K562 (cell line): ENCODE measurements around the gene FLAD1. TPM values are rescaled to one million over a fixed set of nuclear protein-coding genes. Genes with fewer than 3 reads are reported as not detected.

ENCODE experiments used
- BRF1 ChIP-seq: IDR thresholded peaks from 3 replicates; pipeline ENCODE4 v1.6.1; 2011; ENCODE audit warnings: borderline replicate concordance, mild to moderate bottlenecking; ENCODE audit not compliant: insufficient read length; ENCODE audit errors: extremely low read depth
- CREB3L1 ChIP-seq: fragments of 450-650 bp; IDR thresholded peaks from 2 replicates; pipeline ENCODE4 v1.6.1; 2014; ENCODE audit warnings: low read depth, mild to moderate bottlenecking, moderate library complexity, borderline replicate concordance
- DNMT1 ChIP-seq: fragments of 450-650 bp; IDR thresholded peaks from 2 replicates; pipeline ENCODE4 v1.6.1; 2016; ENCODE audit warnings: antibody characterized with exemption, mild to moderate bottlenecking
- HNRNPH1 ChIP-seq: fragments of 200-400 bp; formaldehyde crosslinking; optimal IDR thresholded peaks from 2 replicates; pipeline ENCODE3; 2017; ENCODE audit warnings: low read depth, mild to moderate bottlenecking, low read length, moderate library complexity
- HNRNPUL1 ChIP-seq: fragments of 200-400 bp; formaldehyde crosslinking; IDR thresholded peaks from 2 replicates; pipeline ENCODE4 v1.6.1; 2017; ENCODE audit warnings: low read length
- IRF9 ChIP-seq: fragments of 450-650 bp; IDR thresholded peaks from 2 replicates; pipeline ENCODE4 v1.6.1; 2016; ENCODE audit warnings: missing biosample characterization, missing genetic modification characterization
- MEF2A ChIP-seq: IDR thresholded peaks from 2 replicates; pipeline ENCODE4 v1.6.1; 2011; ENCODE audit warnings: low read depth, mild to moderate bottlenecking, low read length, moderate library complexity; ENCODE audit not compliant: control insufficient read depth
- MTA1 ChIP-seq: fragments of 450-650 bp; IDR thresholded peaks from 2 replicates; pipeline ENCODE4 v1.6.1; 2017; ENCODE audit warnings: borderline replicate concordance
- NR2C1 ChIP-seq, 2 experiments: fragments of 450-650 bp; IDR thresholded peaks; 2 replicates each; pipeline ENCODE4 v1.6.1; 2017; ENCODE audit warnings: mild to moderate bottlenecking in 2 of 2, antibody characterized with exemption in 1 of 2, inconsistent platforms in 1 of 2, missing compliant biosample characterization in 1 of 2, missing genetic modification characterization in 1 of 2
- PRPF4 ChIP-seq: fragments of 200-400 bp; formaldehyde crosslinking; IDR thresholded peaks from one replicate; pipeline ENCODE4 v1.6.1; 2017; ENCODE audit warnings: low read length, low read depth, mild to moderate bottlenecking; ENCODE audit not compliant: insufficient read depth, poor library complexity, severe bottlenecking
- RB1 ChIP-seq: fragments of 450-650 bp; IDR thresholded peaks from 2 replicates; pipeline ENCODE4 v1.6.1; 2017; ENCODE audit warnings: low read depth, mild to moderate bottlenecking
- SRSF1 ChIP-seq: fragments of 200-400 bp; formaldehyde crosslinking; IDR thresholded peaks from 2 replicates; pipeline ENCODE4 v1.6.1; 2017; ENCODE audit warnings: mild to moderate bottlenecking, low read depth, low read length, moderate library complexity
- STAG1 ChIP-seq: sonication (generic); formaldehyde crosslinking; IDR thresholded peaks from 2 replicates; pipeline ENCODE4 v1.5.0; 2020; ENCODE audit warnings: missing genetic modification reagents, borderline replicate concordance
- TAF9B ChIP-seq: fragments of 450-650 bp; IDR thresholded peaks from 2 replicates; pipeline ENCODE4 v1.6.1; 2018; ENCODE audit warnings: mild to moderate bottlenecking; ENCODE audit not compliant: partially characterized antibody
- TFAP4 ChIP-seq: sonication (generic); formaldehyde crosslinking; IDR thresholded peaks from 2 replicates; pipeline ENCODE4 v1.8.0; 2022; ENCODE audit warnings: missing genetic modification reagents, mild to moderate bottlenecking, moderate library complexity, borderline replicate concordance
- USF2 ChIP-seq: sonication (generic); formaldehyde crosslinking; IDR thresholded peaks from 2 replicates; pipeline ENCODE4 v1.5.0; 2020; ENCODE audit warnings: missing genetic modification reagents
- ZBTB43 ChIP-seq: sonication (generic); formaldehyde crosslinking; IDR thresholded peaks from 2 replicates; pipeline ENCODE4 v1.8.0; 2023; ENCODE audit warnings: mild to moderate bottlenecking, missing genetic modification reagents
- ZBTB7A ChIP-seq: IDR thresholded peaks from 2 replicates; pipeline ENCODE4 v1.6.1; 2011; ENCODE audit warnings: low read depth, mild to moderate bottlenecking, low read length, moderate library complexity, borderline replicate concordance; ENCODE audit not compliant: control insufficient read depth
- ZFP36 ChIP-seq: fragments of 150-350 bp; IDR thresholded peaks from 2 replicates; pipeline ENCODE4 v1.6.1; 2018; ENCODE audit warnings: low read length, low read depth; ENCODE audit not compliant: partially characterized antibody
- ZNF140 ChIP-seq: fragments of 250-450 bp; sonication (Bioruptor Pico); IDR thresholded peaks from 2 replicates; pipeline ENCODE4 v1.8.0; 2021; ENCODE audit warnings: moderate library complexity, mild to moderate bottlenecking, inconsistent platforms
- ZNF165 ChIP-seq: fragments of 250-450 bp; sonication (Bioruptor Pico); IDR thresholded peaks from 2 replicates; pipeline ENCODE4 v1.4.0; 2020; ENCODE audit warnings: borderline replicate concordance
- ZNF184 ChIP-seq: sonication (generic); formaldehyde crosslinking; IDR thresholded peaks from 2 replicates; pipeline ENCODE4 v1.5.0; 2020; ENCODE audit warnings: missing genetic modification reagents
- ZNF282 ChIP-seq: sonication (generic); formaldehyde crosslinking; IDR thresholded peaks from 2 replicates; pipeline ENCODE4 v1.8.1; 2023; ENCODE audit warnings: missing genetic modification reagents
- polyA plus RNA-seq, 8 experiments: library from polyadenylated mRNA; depleted of rRNA in 4 of 8; stranded (reverse) in 5 of 8; unstranded in 3 of 8; fragments of >200 nt; fragmentation: Nextera tagmentation in 2 of 8; fragmentation: Illumina TruSeq in 1 of 8; extraction: Ambion mirVana in 2 of 8; extraction: Trizol in 1 of 8; gene quantifications; 2 replicates each; pipeline versions ENCODE4 v1.2.1 to v1.2.3, GENCODE V29; 2011 to 2014; ENCODE audit warnings: inconsistent platforms in 1 of 8, missing spikeins in 1 of 8
- total RNA-seq, 7 experiments: library from RNA; depleted of rRNA in 6 of 7; stranded (reverse); fragments of >200 nt in 6 of 7; fragmentation: Illumina TruSeq in 2 of 7; extraction: Trizol in 2 of 7; gene quantifications; 2 replicates each; pipeline versions ENCODE4 v1.2.1 to v1.2.3, GENCODE V29; 2011 to 2021; ENCODE audit warnings: low replicate concordance in 1 of 7

The FLAD1 gene
- total and polyA plus RNA-seq, 9 of the 15 experiments (the other 6 are each of a cell fraction or from before 2014, with no cell fraction given), result 24.9 to 85.8 (median 67.0) TPM

GRCh38 chr1:154936555-154937084 is 46.5 kb upstream of the FLAD1 start, which contains the start of gene PMVK (continued):
- no peak for TF ChIP-seq PRPF4
- TF ChIP-seq MTA1, result 0 out of 2 replicates have a peak, but pooled peaks have one; percentile 13
- TF ChIP-seq HNRNPH1, result no peak
- no peak; the same call in 1 of the 2 replicates for TF ChIP-seq ZNF282
- TF ChIP-seq USF2 (CRISPR knock-in tag), result no peak
- 0 out of 2 replicates have a peak, but pooled peaks have one; percentile 46 for TF ChIP-seq NR2C1 (IDR thresholded peaks at IDR 0.05)
- peak; percentile 32; the same call in 1 of the 2 replicates for TF ChIP-seq NR2C1 (tag; IDR thresholded peaks at IDR 0.05)
- TF ChIP-seq ZNF140 (CRISPR knock-in tag), result no peak
- TF ChIP-seq ZFP36, result peak; percentile 31
- peak; percentile 95 for TF ChIP-seq RB1
- no peak for TF ChIP-seq ZNF184 (CRISPR knock-in tag)
- 0 out of 2 replicates have a peak, but pooled peaks have one; percentile 8 for TF ChIP-seq IRF9
- TF ChIP-seq TAF9B, result no peak
- no peak for TF ChIP-seq BRF1
- TF ChIP-seq MEF2A, result no peak
- 0 out of 2 replicates have a peak, but pooled peaks have one; percentile 9 for TF ChIP-seq ZBTB7A
- no peak for TF ChIP-seq ZBTB43 (CRISPR knock-in tag)
- TF ChIP-seq HNRNPUL1, result no peak
- TF ChIP-seq ZNF165 (CRISPR knock-in tag), result no peak
- peak; percentile 82 for TF ChIP-seq CREB3L1
- TF ChIP-seq SRSF1, result no peak
- peak; percentile 94 for TF ChIP-seq TFAP4 (CRISPR knock-in tag)
- TF ChIP-seq STAG1 (CRISPR knock-in tag), result peak; percentile 81
- TF ChIP-seq DNMT1, result no peak
